GM12801 (cell line): ENCODE results near the gene HDAC4.

Experiments
- CTCF ChIP-seq: IDR thresholded peaks from one replicate; pipeline ENCODE4 v1.5.1; 2011; ENCODE audit warnings: control low read depth; ENCODE audit not compliant: insufficient read length; ENCODE audit errors: extremely low read depth

Gene HDAC4

GRCh38 chr2:239193401-239193811 is 207.4 kb downstream of the HDAC4 start:
- TF ChIP-seq CTCF: no peak

DNA sequence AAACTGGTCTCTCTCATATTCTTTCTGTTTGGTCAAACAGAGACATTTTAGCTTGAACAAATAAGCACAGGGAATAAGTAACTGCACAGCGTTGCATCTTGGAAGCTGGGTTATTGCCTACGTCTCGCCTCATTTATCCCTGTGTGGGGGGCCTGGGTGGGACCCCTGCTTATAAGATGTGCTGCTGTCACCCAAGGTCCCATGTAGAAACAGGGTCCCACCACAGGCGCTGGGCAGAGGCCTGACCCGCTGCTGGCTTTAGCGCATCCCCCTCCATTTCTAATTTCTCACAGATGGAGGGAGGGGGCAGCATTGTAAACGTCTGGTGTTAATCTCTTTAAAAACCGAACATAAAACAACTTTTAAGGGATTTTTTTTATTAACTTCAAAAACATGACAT is 207.8 kb downstream of the HDAC4 start:
- TF ChIP-seq CTCF: no peak

DNA sequence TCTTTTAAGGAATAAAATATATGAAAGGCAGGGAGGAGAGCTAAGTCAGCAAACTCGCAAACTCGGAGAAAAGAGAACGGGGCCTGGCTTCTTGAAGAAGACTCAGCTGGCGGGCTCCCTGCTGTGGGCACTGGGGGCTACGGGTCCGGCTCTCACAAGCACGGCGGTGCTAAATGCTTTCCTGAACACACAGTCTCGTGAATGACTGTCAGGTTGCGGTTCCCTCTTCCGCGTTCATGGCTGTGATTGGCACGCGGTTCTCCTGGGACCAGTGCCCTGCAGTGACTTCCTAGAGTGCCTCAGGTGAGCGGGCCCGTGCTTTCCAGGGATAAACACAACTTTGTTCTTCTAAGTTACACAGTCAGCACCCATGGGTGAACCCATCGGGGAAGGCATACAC is 208.4 kb downstream of the HDAC4 start:
- TF ChIP-seq CTCF: no peak

DNA sequence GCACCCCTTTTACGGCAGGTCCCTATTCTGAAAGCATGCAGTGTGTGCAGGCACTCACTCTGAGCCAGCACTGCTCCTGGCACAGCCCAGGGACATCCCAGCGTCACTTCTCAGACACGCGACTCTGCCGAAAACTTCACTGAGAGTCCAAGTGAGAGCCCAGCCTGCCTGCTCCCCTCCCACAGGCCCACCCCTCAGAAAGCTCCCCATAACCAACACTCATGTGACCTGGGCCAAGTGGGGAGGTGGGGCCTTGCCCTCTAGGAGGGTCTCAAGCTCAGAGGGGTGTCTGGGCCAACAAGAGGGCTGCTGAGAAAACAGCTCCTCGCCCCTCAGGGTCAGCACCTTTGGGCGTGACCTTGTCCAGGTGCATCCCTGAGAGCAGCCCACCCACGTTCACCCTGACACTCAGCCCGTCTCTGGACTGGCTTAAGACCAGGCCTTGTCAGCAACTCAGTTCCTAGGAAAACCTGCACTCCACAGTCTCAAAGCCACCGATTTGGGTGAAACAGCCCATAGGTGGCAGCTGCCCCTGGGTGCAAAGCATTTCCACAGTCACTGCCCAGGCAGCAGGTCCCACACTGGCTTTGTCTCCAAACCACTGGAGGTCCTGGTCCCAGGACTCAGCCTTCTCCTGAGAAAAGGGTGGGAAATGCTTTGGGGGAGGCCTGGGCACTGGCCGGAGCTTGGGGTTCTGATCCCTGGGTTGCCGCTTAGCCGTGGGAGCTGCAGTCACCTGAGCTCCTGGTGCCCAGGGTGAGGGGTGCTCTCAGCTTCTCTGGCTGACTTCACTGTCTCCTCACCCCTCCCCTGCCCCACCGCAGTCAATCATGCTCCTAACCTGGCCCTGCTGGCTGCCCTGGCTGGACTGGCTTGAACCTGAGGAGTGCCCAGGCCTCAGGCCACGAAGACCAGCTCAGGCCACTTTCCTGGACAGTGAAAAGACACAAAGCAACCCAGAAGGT is 209.6 kb downstream of the HDAC4 start:
- no peak for TF ChIP-seq CTCF

DNA sequence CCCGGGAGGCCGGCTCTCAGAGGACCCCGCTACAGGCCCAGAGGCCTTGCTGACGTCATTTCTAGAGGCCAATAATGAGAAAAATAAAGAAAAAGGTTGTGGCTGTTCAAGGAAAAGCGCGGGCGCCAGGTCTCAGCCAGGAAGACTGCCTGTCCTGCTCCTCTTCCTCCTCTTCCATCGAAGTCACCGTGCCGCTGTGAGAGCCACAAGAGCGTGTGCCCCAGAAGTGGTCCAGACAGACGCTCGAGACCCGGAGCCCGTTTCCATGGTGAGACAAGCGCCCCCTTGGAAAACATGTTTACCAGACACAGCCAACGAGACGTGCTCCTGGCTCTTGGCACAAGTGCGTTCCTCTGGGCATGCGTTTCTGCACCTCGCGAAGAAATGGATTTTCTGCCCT is 210.5 kb downstream of the HDAC4 start:
- no peak for TF ChIP-seq CTCF

DNA sequence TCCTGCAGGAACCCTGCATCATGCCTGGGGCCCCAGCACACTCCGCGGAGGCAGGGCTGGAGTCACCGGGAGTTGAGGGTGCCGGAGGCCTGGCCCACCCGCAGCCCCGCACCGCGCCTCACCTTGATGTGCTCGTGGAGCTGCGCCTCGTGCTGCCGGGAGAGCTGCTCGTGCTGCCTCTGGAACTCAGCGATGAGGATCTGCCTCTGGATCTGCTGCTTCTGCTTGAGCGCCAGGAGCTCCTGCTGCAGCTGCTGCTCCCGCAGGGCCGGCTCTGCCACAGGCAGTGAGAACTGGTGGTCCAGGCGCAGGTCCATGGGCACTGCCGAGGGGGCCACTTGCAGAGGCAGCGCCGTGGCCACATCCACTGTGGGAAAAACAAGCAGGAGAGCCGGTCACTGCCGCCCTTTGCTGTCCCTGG is 211.1 kb downstream of the HDAC4 start:
- no peak for TF ChIP-seq CTCF

GRCh38 chr2:239188536-239188935 is 212.3 kb downstream of the HDAC4 start:
- TF ChIP-seq CTCF: no peak
